H9 (cell line): Measurements from ENCODE around the gene TXNDC5. TPM values are rescaled to one million over a fixed set of nuclear protein-coding genes. Genes with fewer than 3 reads are reported as not detected.

Experiments used
- DNase-seq: peaks from one replicate; pipeline ENCODE4 v3.0.0-alpha.2; 2017
- H2AFZ ChIP-seq: one replicate; pipeline ENCODE4 v1.6.1; 2013; ENCODE audit warnings: mild to moderate bottlenecking, low read length, control low read depth, moderate library complexity
- H2AK5ac ChIP-seq: 2 replicates; pipeline ENCODE4 v1.6.1; 2013; ENCODE audit warnings: low read length, control low read depth, mixed read lengths; ENCODE audit not compliant: insufficient read length
- H2BK120ac ChIP-seq: one replicate; pipeline ENCODE4 v1.6.1; 2013; ENCODE audit warnings: low read depth, mild to moderate bottlenecking, low read length, control low read depth, inconsistent platforms; ENCODE audit not compliant: poor library complexity, severe bottlenecking
- H2BK12ac ChIP-seq: 2 replicates; pipeline ENCODE4 v1.6.1; 2013; ENCODE audit warnings: low read length, control low read depth, mixed read lengths, low read depth; ENCODE audit not compliant: insufficient read length
- H2BK15ac ChIP-seq: 2 replicates; pipeline ENCODE4 v1.6.1; 2013; ENCODE audit warnings: low read depth, low read length, control low read depth
- H2BK20ac ChIP-seq: one replicate; pipeline ENCODE4 v1.6.1; 2013; ENCODE audit warnings: low read depth, mild to moderate bottlenecking, low read length, control low read depth, inconsistent platforms; ENCODE audit not compliant: poor library complexity, severe bottlenecking
- H2BK5ac ChIP-seq: 2 replicates; pipeline ENCODE4 v1.6.1; 2013; ENCODE audit warnings: low read length, control low read depth, mixed read lengths; ENCODE audit not compliant: insufficient read length
- H3K14ac ChIP-seq: 2 replicates; pipeline ENCODE4 v1.6.1; 2013; ENCODE audit warnings: low read length, control low read depth; ENCODE audit not compliant: insufficient read depth
- H3K18ac ChIP-seq: 2 replicates; pipeline ENCODE4 v1.6.1; 2013; ENCODE audit warnings: low read depth, mild to moderate bottlenecking, mixed read lengths, low read length, control low read depth; ENCODE audit not compliant: insufficient read length
- H3K23ac ChIP-seq: 2 replicates; pipeline ENCODE4 v1.6.1; 2013; ENCODE audit warnings: low read length, control low read depth, mixed read lengths, low read depth; ENCODE audit not compliant: insufficient read length
- H3K23me2 ChIP-seq: 2 replicates; pipeline ENCODE4 v1.6.1; 2013; ENCODE audit warnings: low read depth, mild to moderate bottlenecking, mixed read lengths, low read length, control low read depth; ENCODE audit not compliant: insufficient read length, poor library complexity, severe bottlenecking
- H3K27ac ChIP-seq: 2 replicates; pipeline ENCODE4 v1.5.1; 2013; ENCODE audit warnings: low read length, control low read depth, mixed read lengths, low read depth; ENCODE audit not compliant: insufficient read length
- H3K27me3 ChIP-seq: 2 replicates; pipeline ENCODE4 v1.6.1; 2013; ENCODE audit warnings: low read length, control low read depth, inconsistent platforms; ENCODE audit not compliant: insufficient read depth
- H3K4ac ChIP-seq: 2 replicates; pipeline ENCODE4 v1.6.1; 2013; ENCODE audit warnings: low read depth, mild to moderate bottlenecking, control low read depth, inconsistent platforms, low read length, moderate library complexity
- H3K4me1 ChIP-seq: 2 replicates; pipeline ENCODE4 v1.6.1; 2013; ENCODE audit warnings: low read length, control low read depth, inconsistent platforms; ENCODE audit not compliant: insufficient read depth
- H3K4me2 ChIP-seq: 2 replicates; pipeline ENCODE4 v1.6.1; 2013; ENCODE audit warnings: low read length, control low read depth, mixed read lengths; ENCODE audit not compliant: insufficient read length, insufficient read depth
- H3K56ac ChIP-seq: 2 replicates; pipeline ENCODE4 v1.6.1; 2013; ENCODE audit warnings: low read depth, mild to moderate bottlenecking, mixed read lengths, low read length, control low read depth; ENCODE audit not compliant: insufficient read length
- H3K79me1 ChIP-seq: 2 replicates; pipeline ENCODE4 v1.6.1; 2013; ENCODE audit warnings: low read depth, mild to moderate bottlenecking, moderate library complexity, low read length, control low read depth, inconsistent platforms; ENCODE audit not compliant: insufficient read depth, poor library complexity, severe bottlenecking
- H3K79me2 ChIP-seq: 2 replicates; pipeline ENCODE4 v1.6.1; 2013; ENCODE audit warnings: low read length, control low read depth, inconsistent platforms; ENCODE audit not compliant: insufficient read depth
- H3K9ac ChIP-seq: 2 replicates; pipeline ENCODE4 v1.6.1; 2013; ENCODE audit warnings: low read length, control low read depth, mixed read lengths; ENCODE audit not compliant: insufficient read length; ENCODE audit errors: extremely low read depth
- H3K9me3 ChIP-seq: one replicate; pipeline ENCODE4 v1.6.1; 2013; ENCODE audit warnings: low read depth, low read length, inconsistent platforms; ENCODE audit not compliant: control insufficient read depth
- H3T11ph ChIP-seq: one replicate; pipeline ENCODE4 v1.6.1; 2013; ENCODE audit warnings: mild to moderate bottlenecking, low read length, control low read depth, inconsistent platforms
- H4K20me1 ChIP-seq: one replicate; pipeline ENCODE4 v1.6.1; 2013; ENCODE audit not compliant: control insufficient read depth, insufficient read length, insufficient read depth
- H4K5ac ChIP-seq: 2 replicates; pipeline ENCODE4 v1.6.1; 2013; ENCODE audit warnings: low read depth, mild to moderate bottlenecking, mixed read lengths, low read length, control low read depth; ENCODE audit not compliant: insufficient read length
- H4K8ac ChIP-seq: replicated peaks from 2 replicates; pipeline ENCODE4 v1.6.1; 2013; ENCODE audit warnings: low read length, control low read depth, mixed read lengths, low read depth; ENCODE audit not compliant: insufficient read length
- H4K91ac ChIP-seq: 2 replicates; pipeline ENCODE4 v1.6.1; 2013; ENCODE audit warnings: low read depth, mild to moderate bottlenecking, moderate library complexity, mixed read lengths, low read length, control low read depth; ENCODE audit not compliant: insufficient read length
- H3K27ac Mint-ChIP-seq, 3 experiments: 2 replicates in 2 of 3; 3 replicates in 1 of 3; pipeline ENCODE4 v1.8.0; 2020 to 2021; ENCODE audit warnings: mixed read lengths in 3 of 3, mild to moderate bottlenecking in 1 of 3, moderate library complexity in 1 of 3
- H3K27me3 Mint-ChIP-seq: 2 replicates; pipeline ENCODE4 v1.8.0; 2021; ENCODE audit warnings: low read depth, mild to moderate bottlenecking, moderate library complexity, mixed read lengths
- H3K36me3 Mint-ChIP-seq, 3 experiments: 2 replicates in 2 of 3; 3 replicates in 1 of 3; pipeline ENCODE4 v1.8.0; 2020 to 2021; ENCODE audit warnings: low read depth in 3 of 3, mixed read lengths in 3 of 3; ENCODE audit not compliant: insufficient read depth in 1 of 3
- H3K4me1 Mint-ChIP-seq, 2 experiments: 2 replicates each; pipeline ENCODE4 v1.8.0; 2020; ENCODE audit warnings: mixed read lengths in 2 of 2
- H3K4me3 Mint-ChIP-seq, 2 experiments: 2 replicates in 1 of 2; 3 replicates in 1 of 2; pipeline ENCODE4 v1.8.0; 2020 to 2021; ENCODE audit warnings: mild to moderate bottlenecking in 2 of 2, mixed read lengths in 2 of 2, moderate library complexity in 1 of 2
- H3K9me3 Mint-ChIP-seq, 2 experiments: 2 replicates in 1 of 2; 3 replicates in 1 of 2; pipeline ENCODE4 v1.8.0; 2020; ENCODE audit warnings: mild to moderate bottlenecking in 2 of 2, mixed read lengths in 2 of 2, moderate library complexity in 1 of 2
- WGBS: extraction: QIAGEN DNeasy Blood & Tissue Kit; methylation state at CpG from one replicate; pipeline ENCODE4 v1.1.7; 2013; ENCODE audit warnings: missing lambda C conversion rate, low lambda C conversion rate, mixed read lengths; ENCODE audit not compliant: insufficient read length; ENCODE audit errors: extremely low coverage; 5-methylcytosine and 5-hydroxymethylcytosine counted together
- total RNA-seq: library from RNA; stranded (reverse); gene quantifications from 2 replicates; pipeline ENCODE4 v1.2.1, GENCODE V29; 2021
- TF ChIP-seq, protein P1 (sequence below): fragments of 200-600 bp; sonication (generic); conservative IDR thresholded peaks from 3 replicates; pipeline ENCODE4 v1.8.0; 2021; ENCODE audit warnings: antibody characterized with exemption, mild to moderate bottlenecking

The TXNDC5 gene
- total RNA-seq, 1 experiment from 2014 or later = 130 TPM

DNA sequence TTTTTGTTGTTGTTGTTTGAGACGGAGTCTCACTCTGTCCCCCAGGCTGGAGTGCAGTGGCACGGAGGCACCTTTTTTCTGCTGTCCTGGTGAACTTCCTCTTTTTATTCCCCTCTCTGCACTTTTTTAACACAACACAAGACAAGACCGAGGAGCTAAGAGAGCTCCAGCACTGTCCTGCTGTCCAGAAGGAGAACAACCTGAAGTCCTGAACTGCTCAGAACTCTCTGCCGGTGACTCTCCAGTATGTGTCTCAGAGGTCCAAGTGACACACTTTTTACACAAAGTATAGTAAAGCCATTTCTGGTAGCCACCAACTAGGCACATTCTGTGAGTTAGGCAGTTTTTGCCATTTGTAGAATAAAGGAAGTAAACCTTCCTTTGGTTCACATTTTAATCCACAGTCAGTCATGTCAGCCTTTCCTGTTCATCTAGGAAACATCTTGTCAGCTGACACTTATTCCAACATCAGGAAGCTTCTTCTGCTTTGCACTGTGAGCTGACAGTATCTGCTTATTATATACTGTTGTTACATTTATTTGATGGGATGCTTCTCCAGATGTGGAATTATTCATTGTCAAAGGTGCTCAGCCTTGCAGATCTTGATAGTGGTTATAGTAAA lies 28.1 kb upstream of the TXNDC5 start:
- TF ChIP-seq, protein P1, sequence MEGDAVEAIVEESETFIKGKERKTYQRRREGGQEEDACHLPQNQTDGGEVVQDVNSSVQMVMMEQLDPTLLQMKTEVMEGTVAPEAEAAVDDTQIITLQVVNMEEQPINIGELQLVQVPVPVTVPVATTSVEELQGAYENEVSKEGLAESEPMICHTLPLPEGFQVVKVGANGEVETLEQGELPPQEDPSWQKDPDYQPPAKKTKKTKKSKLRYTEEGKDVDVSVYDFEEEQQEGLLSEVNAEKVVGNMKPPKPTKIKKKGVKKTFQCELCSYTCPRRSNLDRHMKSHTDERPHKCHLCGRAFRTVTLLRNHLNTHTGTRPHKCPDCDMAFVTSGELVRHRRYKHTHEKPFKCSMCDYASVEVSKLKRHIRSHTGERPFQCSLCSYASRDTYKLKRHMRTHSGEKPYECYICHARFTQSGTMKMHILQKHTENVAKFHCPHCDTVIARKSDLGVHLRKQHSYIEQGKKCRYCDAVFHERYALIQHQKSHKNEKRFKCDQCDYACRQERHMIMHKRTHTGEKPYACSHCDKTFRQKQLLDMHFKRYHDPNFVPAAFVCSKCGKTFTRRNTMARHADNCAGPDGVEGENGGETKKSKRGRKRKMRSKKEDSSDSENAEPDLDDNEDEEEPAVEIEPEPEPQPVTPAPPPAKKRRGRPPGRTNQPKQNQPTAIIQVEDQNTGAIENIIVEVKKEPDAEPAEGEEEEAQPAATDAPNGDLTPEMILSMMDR = no peak
- H3K9me3 ChIP-seq = no peaks in the 10 kb centered on the region
- H4K91ac ChIP-seq = no peak overlapping the region
- no peak overlapping the region for H4K8ac ChIP-seq
- H3K27me3 Mint-ChIP-seq = no peaks in the 10 kb centered on the region; the same call in 1 of the 2 replicates
- H2BK20ac ChIP-seq = no peak overlapping the region
- H3K79me2 ChIP-seq = no peaks in the 10 kb centered on the region
- H3K27ac ChIP-seq = no peak overlapping the region
- H3K18ac ChIP-seq = no peak overlapping the region
- H4K5ac ChIP-seq = no peak overlapping the region
- H3K79me1 ChIP-seq = no peaks in the 10 kb centered on the region
- H3K23ac ChIP-seq = no peak overlapping the region
- H3K27ac Mint-ChIP-seq = no peak overlapping the region; a peak in 1 of 7 replicates
- no peak overlapping the region for H3K9ac ChIP-seq
- no peak overlapping the region for H3K4ac ChIP-seq
- H3K4me1 Mint-ChIP-seq = no peaks in the 10 kb centered on the region
- no peak overlapping the region for H2BK5ac ChIP-seq
- H3K23me2 ChIP-seq = no peaks in the 10 kb centered on the region
- no peak overlapping the region for H2AK5ac ChIP-seq
- H3K4me1 ChIP-seq = no peaks in the 10 kb centered on the region
- no peak overlapping the region for H3T11ph ChIP-seq
- no peak overlapping the region for H2BK15ac ChIP-seq
- H4K20me1 ChIP-seq = no peaks in the 10 kb centered on the region
- no peak overlapping the region for H2AFZ ChIP-seq
- H3K4me3 Mint-ChIP-seq = no peak overlapping the region
- H2BK120ac ChIP-seq = no peak overlapping the region
- H3K56ac ChIP-seq = no peak overlapping the region
- no peak for DNase-seq
- H3K4me2 ChIP-seq = no peak overlapping the region
- H3K36me3 Mint-ChIP-seq = no peaks in the 10 kb centered on the region
- no peak overlapping the region for H3K14ac ChIP-seq
- no peaks in the 10 kb centered on the region for H3K27me3 ChIP-seq
- no CpG with 5 or more reads among the region's 4 CpGs for WGBS
- no peak overlapping the region for H2BK12ac ChIP-seq
- H3K9me3 Mint-ChIP-seq = no peaks in the 10 kb centered on the region
